Epithelial cell of esophagus (primary cell): ENCODE measurements around the gene CTDP1.
A peak's percentile ranks its signal among the peaks of the same experiment; 100 is the strongest.

Experiments
- DNase-seq: peaks from one replicate; pipeline ENCODE4 v3.0.0; 2010; ENCODE audit warnings: low read depth
- H3K4me3 ChIP-seq: 2 replicates; pipeline ENCODE4 v1.5.1; 2011; ENCODE audit warnings: mild to moderate bottlenecking, low read length, control low read depth
- CTCF ChIP-seq: IDR thresholded peaks from 2 replicates; pipeline ENCODE4 v1.5.1; 2011; ENCODE audit warnings: low read depth, mild to moderate bottlenecking, low read length, control low read depth, inconsistent platforms; ENCODE audit not compliant: insufficient read depth; ENCODE audit errors: missing control alignments

Gene CTDP1

DNA sequence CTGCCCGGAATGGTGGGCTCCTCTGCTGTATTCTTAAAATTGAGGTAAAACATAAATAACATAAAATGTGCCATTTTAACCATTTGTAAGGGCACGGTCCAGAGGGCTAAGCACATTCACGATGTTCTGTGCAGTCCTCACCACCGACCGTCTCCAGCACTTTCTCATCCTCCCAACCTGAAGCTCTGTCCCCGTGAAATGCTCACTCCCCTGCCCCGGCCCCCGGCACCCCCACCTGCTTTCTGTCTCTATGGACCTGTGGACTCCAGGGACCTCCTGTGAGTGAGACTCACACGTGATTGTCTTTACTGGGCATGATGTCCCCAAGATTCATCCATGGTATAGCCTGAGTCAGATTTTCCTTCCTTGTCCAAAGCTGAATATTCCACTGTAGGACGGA, 38.7 kb upstream of the CTDP1 start:
- DNase-seq: no peak
- H3K4me3 ChIP-seq: no peak overlapping the region
- TF ChIP-seq CTCF: no peak

DNA sequence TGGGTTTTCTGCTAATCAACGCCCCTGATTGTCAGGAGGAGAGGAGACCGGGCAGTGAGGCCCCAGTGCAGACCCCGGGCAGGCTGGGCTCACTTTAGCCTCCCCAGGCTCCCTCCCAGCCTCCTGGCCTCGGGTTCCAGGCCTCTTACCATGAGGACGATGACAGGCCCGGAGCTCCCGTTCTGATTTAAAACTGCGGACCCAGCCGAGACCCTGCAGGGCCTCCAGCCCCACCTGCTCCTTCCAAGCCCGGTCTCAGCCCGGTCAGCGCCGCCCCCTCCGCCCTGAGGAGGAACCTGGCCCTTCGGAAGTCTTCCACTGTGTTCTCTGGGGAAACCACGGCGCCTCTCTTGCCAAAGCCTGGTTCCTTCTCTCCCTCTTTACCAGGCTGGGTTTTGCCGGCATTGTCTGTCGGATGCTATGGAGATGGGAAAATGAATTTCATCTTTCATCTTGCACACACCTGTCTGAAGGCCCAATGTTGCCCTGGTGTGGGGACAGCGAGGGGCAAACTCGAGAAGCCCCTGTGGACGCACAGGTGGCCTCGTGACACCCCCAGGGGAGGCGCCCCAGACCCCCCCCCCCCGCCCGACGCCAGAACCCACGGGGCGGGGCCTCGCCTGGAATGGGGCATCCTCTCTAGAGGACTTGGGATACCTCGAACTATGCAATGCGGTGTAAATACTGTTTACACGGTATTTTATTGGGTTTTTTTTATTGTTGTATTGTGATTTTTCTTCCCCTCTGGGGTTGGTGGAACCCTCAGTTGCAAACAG, 37.7 kb upstream of the CTDP1 start:
- no peak overlapping the region for H3K4me3 ChIP-seq
- no peak for TF ChIP-seq CTCF
- DNase-seq: no peak

DNA sequence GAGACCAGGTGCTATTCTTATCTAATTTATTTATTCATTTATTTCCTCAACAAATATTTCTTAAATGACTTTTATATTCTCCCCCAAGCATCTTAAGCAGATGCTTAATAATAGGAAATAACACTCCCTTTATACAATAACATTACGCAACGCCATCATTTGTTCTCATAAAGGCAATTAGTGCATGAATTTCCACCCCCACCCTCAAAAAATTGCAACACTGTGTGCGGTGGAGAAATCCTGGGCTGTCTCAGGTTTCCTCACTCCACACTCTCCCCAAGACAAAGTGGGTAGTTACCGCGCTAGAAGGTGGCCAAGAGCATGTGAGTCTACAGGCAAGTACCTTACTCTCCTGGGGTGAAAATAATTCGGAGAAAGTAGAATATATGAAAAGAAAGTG, 37.0 kb upstream of the CTDP1 start:
- peak; percentile 74 for DNase-seq
- no peak overlapping the region for H3K4me3 ChIP-seq
- no peak for TF ChIP-seq CTCF

DNA sequence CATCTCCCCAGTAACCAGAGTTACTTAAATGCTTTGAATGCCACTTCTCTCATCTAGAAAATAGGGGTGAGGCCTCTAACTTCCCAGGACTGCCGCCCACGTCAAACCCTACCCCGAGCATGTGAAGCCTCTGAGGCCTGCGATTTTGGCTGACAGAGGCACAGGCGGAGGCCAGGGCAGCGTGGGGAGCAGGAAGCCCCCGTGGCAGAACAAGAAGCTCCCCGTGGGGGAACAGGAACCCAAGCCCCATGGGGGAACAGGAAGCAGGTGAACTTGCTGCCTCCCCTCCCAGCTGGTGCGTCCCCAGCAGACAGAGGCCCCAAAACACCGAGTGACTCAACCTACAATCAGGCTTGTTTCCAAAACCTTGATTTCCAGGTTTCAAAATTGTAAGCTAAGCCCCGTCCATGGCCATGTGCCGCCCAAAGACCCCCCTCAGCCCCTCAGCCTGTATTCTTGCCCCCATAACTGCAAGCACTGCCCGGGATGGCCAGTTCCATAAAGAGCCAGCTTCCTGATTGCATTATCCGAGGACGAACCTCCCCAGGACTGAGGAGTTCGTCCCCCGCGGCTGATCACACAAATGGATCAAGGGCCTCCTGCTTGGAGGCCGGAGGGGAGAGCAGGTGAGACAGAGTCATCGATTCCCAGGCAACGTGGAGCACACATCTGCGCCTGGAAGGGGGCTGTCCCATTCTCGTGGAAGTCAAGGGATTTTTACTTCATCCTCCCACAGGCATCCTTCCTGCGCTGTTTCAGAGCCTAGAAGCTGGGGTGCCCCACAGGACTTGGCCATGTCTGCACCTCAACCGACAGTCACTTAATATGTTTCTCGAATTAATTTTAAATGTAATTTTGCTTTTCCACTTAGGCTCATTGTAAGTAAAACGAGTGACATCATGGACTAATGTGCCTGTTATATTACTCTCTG, 36.3 kb upstream of the CTDP1 start:
- DNase-seq: no peak
- no peak for TF ChIP-seq CTCF
- no peak overlapping the region for H3K4me3 ChIP-seq

- no peak overlapping the region for H3K4me3 ChIP-seq
- peak; percentile 97 for TF ChIP-seq CTCF
- peak; percentile 52 for DNase-seq
These were observed 35.5 kb upstream of the CTDP1 start for GRCh38 chr18:79644006-79644665.

- DNase-seq: no peak
- no peak overlapping the region for H3K4me3 ChIP-seq
- no peak for TF ChIP-seq CTCF
These were observed 34.9 kb upstream of the CTDP1 start for GRCh38 chr18:79644666-79645057.
